OCI-LY3 (cell line): ENCODE data around the gene BCAR1.

Source experiments
- H2AFZ ChIP-seq: fragments of 200-600, 300-600 bp; shearing (Covaris generic); 2 replicates; pipeline ENCODE4 v1.6.0; 2014; ENCODE audit warnings: antibody characterized with exemption, low read depth, low read length
- H3K27ac ChIP-seq: fragments of 200-600, 300-600 bp; sonication (generic); 2 replicates; pipeline ENCODE4 v1.5.1; 2014; ENCODE audit warnings: mild to moderate bottlenecking, low read length, moderate library complexity, mixed read lengths
- H3K27me3 ChIP-seq: fragments of 200-600, 300-600 bp; sonication (generic); 2 replicates; pipeline ENCODE4 v1.6.1; 2014; ENCODE audit warnings: low read depth, low read length, mixed read lengths
- H3K36me3 ChIP-seq: fragments of 200-600, 300-600 bp; sonication (generic); replicated peaks from 2 replicates; pipeline ENCODE3; 2014; ENCODE audit warnings: low read depth, low read length, mixed read lengths
- H3K4me1 ChIP-seq: fragments of 300-600, 200-600 bp; sonication (generic); 2 replicates; pipeline ENCODE4 v1.6.1; 2014; ENCODE audit warnings: low read length, mixed read lengths
- H3K4me2 ChIP-seq: fragments of 200-600, 300-600 bp; sonication (generic); 2 replicates; pipeline ENCODE4 v1.6.1; 2014; ENCODE audit warnings: low read length, mixed read lengths
- H3K4me3 ChIP-seq: fragments of 300-600, 200-600 bp; sonication (generic); 2 replicates; pipeline ENCODE4 v1.5.1; 2014; ENCODE audit warnings: antibody characterized with exemption, mild to moderate bottlenecking, low read length, moderate library complexity
- H3K79me2 ChIP-seq: fragments of 300-600, 200-600 bp; shearing (Covaris generic); 2 replicates; pipeline ENCODE4 v1.6.1; 2014; ENCODE audit warnings: mild to moderate bottlenecking, low read length, mixed read lengths
- H3K9ac ChIP-seq: fragments of 300-600, 200-600 bp; shearing (Covaris generic); 2 replicates; pipeline ENCODE4 v1.6.0; 2014; ENCODE audit warnings: mild to moderate bottlenecking, low read length, moderate library complexity
- H3K9me3 ChIP-seq: fragments of 200-600, 300-600 bp; shearing (Covaris generic); 2 replicates; pipeline ENCODE4 v1.6.1; 2014; ENCODE audit warnings: low read length, mixed read lengths; ENCODE audit not compliant: insufficient read depth
- H4K20me1 ChIP-seq: fragments of 200-600, 300-600 bp; sonication (generic); 2 replicates; pipeline ENCODE4 v1.6.1; 2016; ENCODE audit warnings: low read length, mixed read lengths; ENCODE audit not compliant: insufficient read depth
- EZH2phosphoT487 ChIP-seq: fragments of 200-600 bp; shearing (Covaris generic); IDR thresholded peaks from 2 replicates; pipeline ENCODE4 v1.6.1; 2018; ENCODE audit warnings: antibody characterized with exemption, mixed run types, low read depth
- TF ChIP-seq, protein P1 (sequence below): fragments of 200-600, 300-600 bp; sonication (generic); IDR thresholded peaks from 2 replicates; pipeline ENCODE4 v1.5.1; 2014; ENCODE audit warnings: antibody characterized with exemption, low read length, low read depth

BCAR1 gene

GRCh38 chr16:75204410-75204758 is 47.0 kb downstream of the BCAR1 start:
- H3K9ac ChIP-seq = no peak overlapping the region
- H3K9me3 ChIP-seq = no peaks in the 10 kb centered on the region
- no peaks in the 10 kb centered on the region for H3K36me3 ChIP-seq
- no peak overlapping the region for H3K4me2 ChIP-seq
- TF ChIP-seq, protein P1, sequence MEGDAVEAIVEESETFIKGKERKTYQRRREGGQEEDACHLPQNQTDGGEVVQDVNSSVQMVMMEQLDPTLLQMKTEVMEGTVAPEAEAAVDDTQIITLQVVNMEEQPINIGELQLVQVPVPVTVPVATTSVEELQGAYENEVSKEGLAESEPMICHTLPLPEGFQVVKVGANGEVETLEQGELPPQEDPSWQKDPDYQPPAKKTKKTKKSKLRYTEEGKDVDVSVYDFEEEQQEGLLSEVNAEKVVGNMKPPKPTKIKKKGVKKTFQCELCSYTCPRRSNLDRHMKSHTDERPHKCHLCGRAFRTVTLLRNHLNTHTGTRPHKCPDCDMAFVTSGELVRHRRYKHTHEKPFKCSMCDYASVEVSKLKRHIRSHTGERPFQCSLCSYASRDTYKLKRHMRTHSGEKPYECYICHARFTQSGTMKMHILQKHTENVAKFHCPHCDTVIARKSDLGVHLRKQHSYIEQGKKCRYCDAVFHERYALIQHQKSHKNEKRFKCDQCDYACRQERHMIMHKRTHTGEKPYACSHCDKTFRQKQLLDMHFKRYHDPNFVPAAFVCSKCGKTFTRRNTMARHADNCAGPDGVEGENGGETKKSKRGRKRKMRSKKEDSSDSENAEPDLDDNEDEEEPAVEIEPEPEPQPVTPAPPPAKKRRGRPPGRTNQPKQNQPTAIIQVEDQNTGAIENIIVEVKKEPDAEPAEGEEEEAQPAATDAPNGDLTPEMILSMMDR = no peak
- TF ChIP-seq EZH2phosphoT487 = no peak
- no peaks in the 10 kb centered on the region for H3K79me2 ChIP-seq
- no peak overlapping the region for H3K27ac ChIP-seq
- no peaks in the 10 kb centered on the region for H4K20me1 ChIP-seq
- H2AFZ ChIP-seq = no peak overlapping the region
- H3K27me3 ChIP-seq = peaks cover 16% of the 10 kb centered on the region; the same call in 1 of the 2 replicates
- no peak overlapping the region for H3K4me3 ChIP-seq
- peaks cover 40% of the 10 kb centered on the region for H3K4me1 ChIP-seq

DNA sequence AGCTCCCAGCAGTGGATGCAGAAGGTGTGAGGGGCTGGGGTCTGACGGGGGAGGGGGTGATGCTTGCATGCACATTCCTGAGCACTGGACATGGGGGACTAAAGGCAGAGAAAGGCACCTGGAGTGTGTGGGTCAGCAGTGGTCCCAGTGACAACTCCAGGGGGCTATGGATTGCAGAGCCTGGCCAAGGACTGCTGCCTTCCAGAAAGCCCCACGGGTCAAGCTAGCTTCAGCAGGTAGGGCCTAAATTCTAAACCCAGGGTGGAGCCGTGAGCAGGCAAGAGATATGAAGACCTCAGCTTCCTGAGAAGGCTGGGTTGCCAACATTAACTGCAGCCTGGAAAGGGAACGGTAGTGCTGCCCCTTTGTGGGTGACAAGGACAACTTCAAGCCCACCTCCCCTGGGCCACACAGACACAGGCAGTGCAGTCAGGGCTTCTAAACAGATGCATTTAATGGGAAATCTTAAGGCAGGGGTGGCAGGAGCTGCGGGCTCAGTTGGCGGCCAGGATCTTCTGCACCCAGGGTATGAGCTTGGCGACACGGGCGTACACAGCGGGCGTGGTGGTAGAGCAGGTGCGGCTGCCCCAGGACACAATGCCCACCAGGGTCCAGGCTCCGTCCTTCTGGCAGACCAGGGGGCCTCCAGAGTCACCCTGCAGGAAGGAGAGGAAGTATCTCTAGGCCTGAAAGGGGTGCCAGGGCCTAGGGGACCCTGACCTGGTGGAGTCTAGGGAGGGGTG is 47.6 kb downstream of the BCAR1 start:
- Histone ChIP-seq H3K4me1 (peaks cover 40% of the 10 kb centered on the region), H3K36me3 (no peaks in the 10 kb centered on the region), H3K9me3 (no peaks in the 10 kb centered on the region), H3K79me2 (no peaks in the 10 kb centered on the region), H3K27me3 (peaks cover 16% of the 10 kb centered on the region; the same call in 1 of the 2 replicates), H3K27ac (no peak overlapping the region), H4K20me1 (no peaks in the 10 kb centered on the region), H3K4me3 (no peak overlapping the region), H2AFZ (no peak overlapping the region), H3K4me2 (no peak overlapping the region), H3K9ac (no peak overlapping the region)
- no peak for TF ChIP-seq EZH2phosphoT487
- TF ChIP-seq, protein P1 = no peak

DNA sequence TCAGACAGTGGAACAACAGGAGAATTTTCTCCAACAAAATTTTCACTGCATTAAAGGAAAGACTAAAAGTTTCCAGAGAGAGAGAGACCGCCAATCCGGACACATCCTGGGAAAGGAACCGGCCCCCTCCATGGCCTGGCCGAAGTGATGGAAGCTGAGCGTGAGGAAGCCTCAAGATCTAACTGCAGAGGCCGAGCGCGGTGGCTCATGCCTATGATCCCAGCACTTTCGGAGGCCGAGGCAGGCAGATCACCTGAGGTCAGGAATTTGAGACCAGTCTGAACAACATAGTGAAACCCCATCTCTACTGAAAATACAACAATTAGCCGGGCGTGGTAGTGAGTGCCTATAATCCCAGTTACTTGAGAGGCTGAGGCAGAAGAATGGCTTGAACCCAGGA is 48.3 kb downstream of the BCAR1 start:
- Histone ChIP-seq H3K36me3 (no peaks in the 10 kb centered on the region), H3K4me2 (no peak overlapping the region), H3K79me2 (no peaks in the 10 kb centered on the region), H2AFZ (no peak overlapping the region), H3K27me3 (peaks cover 21% of the 10 kb centered on the region), H3K4me1 (peaks cover 37% of the 10 kb centered on the region), H4K20me1 (no peaks in the 10 kb centered on the region), H3K27ac (no peak overlapping the region), H3K9me3 (no peaks in the 10 kb centered on the region), H3K9ac (no peak overlapping the region), H3K4me3 (no peak overlapping the region)
- TF ChIP-seq, protein P1 = no peak

DNA sequence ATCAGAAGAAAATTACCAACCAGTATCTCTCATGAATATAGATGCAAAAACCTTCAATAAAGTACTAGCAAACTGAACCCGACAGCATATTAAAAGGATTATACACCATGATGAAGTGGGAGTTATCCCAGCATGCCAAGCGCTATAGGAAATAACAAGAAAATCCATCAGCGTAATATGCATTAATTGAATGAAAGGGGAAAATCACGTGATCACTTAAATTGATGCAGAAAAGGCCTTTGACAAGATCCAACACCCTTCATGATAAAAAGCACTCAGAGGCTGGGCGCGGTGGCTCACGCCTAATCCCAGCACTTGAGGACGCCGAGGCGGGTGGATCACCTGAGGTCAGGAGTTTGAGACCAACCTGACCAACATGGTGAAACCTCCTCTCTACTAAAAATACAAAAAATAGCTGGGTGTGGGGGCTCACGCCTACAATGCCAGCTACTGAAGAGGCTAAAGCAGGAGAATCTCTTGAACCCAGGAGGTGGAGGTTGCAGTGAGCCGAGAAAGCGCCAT is 49.3 kb downstream of the BCAR1 start:
- Histone ChIP-seq H3K36me3 (no peaks in the 10 kb centered on the region), H4K20me1 (no peaks in the 10 kb centered on the region), H3K4me2 (no peak overlapping the region), H3K4me3 (no peak overlapping the region), H2AFZ (no peak overlapping the region), H3K27ac (no peak overlapping the region), H3K27me3 (peaks cover 30% of the 10 kb centered on the region), H3K9me3 (no peaks in the 10 kb centered on the region), H3K4me1 (peaks cover 29% of the 10 kb centered on the region), H3K79me2 (no peaks in the 10 kb centered on the region), H3K9ac (no peak overlapping the region)
- TF ChIP-seq EZH2phosphoT487 = no peak
- TF ChIP-seq, protein P1 = no peak
